Natural killer cell (primary cell): ENCODE data around the gene TBRG1. TPM values are rescaled to one million over a fixed set of nuclear protein-coding genes. Genes with fewer than 3 reads are reported as not detected.

ENCODE experiments used
- ATAC-seq, 3 donors: fragments of 150-1000 bp in 2 of 3; fragments of 200-7000 bp in 1 of 3; cut with Tn5 transposase; 1 replicate in 1 of 3; 2 replicates in 2 of 3; pipeline ENCODE4 v1.10.0; 2021; ENCODE audit warnings: mild to moderate bottlenecking in 2 of 3, moderate library complexity in 2 of 3
- DNase-seq, 2 donors: peaks; one replicate each; pipeline versions ENCODE4 v3.0.0 to v3.0.0-alpha.2; 2013 to 2021; ENCODE audit warnings: mixed read lengths in 1 of 2
- H3K27ac ChIP-seq: one replicate; pipeline ENCODE4 v1.5.1; 2013; ENCODE audit warnings: mild to moderate bottlenecking, low read length
- H3K27me3 ChIP-seq: one replicate; pipeline ENCODE4 v1.6.1; 2013; ENCODE audit warnings: low read length; ENCODE audit not compliant: control insufficient read depth, insufficient read depth
- H3K36me3 ChIP-seq: one replicate; pipeline ENCODE4 v1.6.1; 2013; ENCODE audit warnings: low read length; ENCODE audit not compliant: control insufficient read depth, insufficient read depth
- H3K4me1 ChIP-seq: one replicate; pipeline ENCODE4 v1.6.1; 2013; ENCODE audit warnings: low read length; ENCODE audit not compliant: control insufficient read depth, insufficient read depth
- H3K4me3 ChIP-seq: one replicate; pipeline ENCODE4 v1.5.1; 2013; ENCODE audit warnings: low read length
- H3K9me3 ChIP-seq: one replicate; pipeline ENCODE4 v1.6.1; 2013; ENCODE audit warnings: low read length; ENCODE audit not compliant: control insufficient read depth, insufficient read depth
- H3K27ac Mint-ChIP-seq, 2 donors: one replicate each; pipeline ENCODE4 v1.8.0; 2022; ENCODE audit warnings: mild to moderate bottlenecking in 2 of 2, mixed read lengths in 2 of 2, moderate library complexity in 1 of 2
- H3K27me3 Mint-ChIP-seq, 2 donors: one replicate each; pipeline ENCODE4 v1.8.0; 2022; ENCODE audit warnings: low read depth in 2 of 2, mixed read lengths in 2 of 2
- H3K36me3 Mint-ChIP-seq: one replicate; pipeline ENCODE4 v1.8.0; 2022; ENCODE audit warnings: mixed read lengths
- H3K4me1 Mint-ChIP-seq, 2 donors: one replicate each; pipeline ENCODE4 v1.8.0; 2022; ENCODE audit warnings: mixed read lengths in 2 of 2
- H3K4me3 Mint-ChIP-seq: one replicate; pipeline ENCODE4 v1.8.0; 2022; ENCODE audit warnings: mild to moderate bottlenecking, moderate library complexity, mixed read lengths
- H3K9me3 Mint-ChIP-seq, 2 donors: one replicate each; pipeline ENCODE4 v1.8.0; 2022; ENCODE audit warnings: mixed read lengths in 2 of 2
- WGBS: methylation state at CpG from one replicate; pipeline ENCODE4 v1.1.7; 2013; ENCODE audit warnings: missing lambda C conversion rate; ENCODE audit not compliant: insufficient coverage; 5-methylcytosine and 5-hydroxymethylcytosine counted together
- intact Hi-C: fragments of 100-400 bp; cut with micrococcal nuclease; formaldehyde crosslinking; loops from one replicate; pipeline ENCODE4 v1.14.2; 2022
- total RNA-seq, 4 donors: library from RNA; stranded (reverse); fragments of 120-200 nt in 1 of 4; gene quantifications; one replicate each; pipeline versions ENCODE4 v1.2.3 to v1.2.4, GENCODE V29; 2013 to 2022
- TF ChIP-seq, protein P1 (sequence below): fragments of 200-600 bp; IDR thresholded peaks from one replicate; pipeline ENCODE4 v1.8.0; 2022; ENCODE audit warnings: antibody characterized with exemption

TBRG1 gene
- total RNA-seq, 3 donors from 2014 or later (not counting 1 experiment from before 2014, with no cell fraction given): 62.9 to 68.6 (median 68.3) TPM

DNA sequence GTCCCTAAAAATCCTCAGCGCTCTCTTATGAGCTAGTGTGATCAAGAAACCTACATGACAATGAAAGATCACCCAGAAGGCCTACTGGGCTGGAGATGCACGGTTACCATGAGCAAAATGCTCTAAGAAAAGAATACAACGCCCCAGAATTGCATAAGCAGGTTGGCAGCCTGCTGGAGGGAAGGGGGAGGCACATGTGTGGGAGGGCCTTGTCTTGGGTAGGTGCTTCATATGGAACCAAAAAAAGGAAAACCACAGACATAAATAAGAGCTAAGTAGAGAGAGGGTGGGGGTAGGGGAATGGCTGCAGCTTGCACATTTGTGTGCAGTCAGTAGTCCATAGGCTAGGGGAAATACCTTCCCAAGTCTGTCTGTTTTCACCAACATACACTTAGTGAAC is 48.1 kb downstream of the TBRG1 start:
- H3K27ac Mint-ChIP-seq: no peak overlapping the region
- H3K4me3 Mint-ChIP-seq: no peak overlapping the region
- no peaks in the 10 kb centered on the region for H3K36me3 ChIP-seq
- H3K4me1 Mint-ChIP-seq: peaks cover 16 to 23% of the 10 kb centered on the region in 2 donors
- H3K4me3 ChIP-seq: no peak overlapping the region
- ATAC-seq: no peak
- H3K27me3 ChIP-seq: no peaks in the 10 kb centered on the region
- TF ChIP-seq, protein P1, sequence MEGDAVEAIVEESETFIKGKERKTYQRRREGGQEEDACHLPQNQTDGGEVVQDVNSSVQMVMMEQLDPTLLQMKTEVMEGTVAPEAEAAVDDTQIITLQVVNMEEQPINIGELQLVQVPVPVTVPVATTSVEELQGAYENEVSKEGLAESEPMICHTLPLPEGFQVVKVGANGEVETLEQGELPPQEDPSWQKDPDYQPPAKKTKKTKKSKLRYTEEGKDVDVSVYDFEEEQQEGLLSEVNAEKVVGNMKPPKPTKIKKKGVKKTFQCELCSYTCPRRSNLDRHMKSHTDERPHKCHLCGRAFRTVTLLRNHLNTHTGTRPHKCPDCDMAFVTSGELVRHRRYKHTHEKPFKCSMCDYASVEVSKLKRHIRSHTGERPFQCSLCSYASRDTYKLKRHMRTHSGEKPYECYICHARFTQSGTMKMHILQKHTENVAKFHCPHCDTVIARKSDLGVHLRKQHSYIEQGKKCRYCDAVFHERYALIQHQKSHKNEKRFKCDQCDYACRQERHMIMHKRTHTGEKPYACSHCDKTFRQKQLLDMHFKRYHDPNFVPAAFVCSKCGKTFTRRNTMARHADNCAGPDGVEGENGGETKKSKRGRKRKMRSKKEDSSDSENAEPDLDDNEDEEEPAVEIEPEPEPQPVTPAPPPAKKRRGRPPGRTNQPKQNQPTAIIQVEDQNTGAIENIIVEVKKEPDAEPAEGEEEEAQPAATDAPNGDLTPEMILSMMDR: no peak
- H3K27ac ChIP-seq: no peak overlapping the region
- peaks cover 22% of the 10 kb centered on the region for H3K4me1 ChIP-seq
- 15% methylated on average over 3 of the region's 3 CpGs for WGBS
- DNase-seq: peak in 1 of 2 donors; percentile 78
- H3K9me3 ChIP-seq: no peaks in the 10 kb centered on the region
- no peaks in the 10 kb centered on the region for H3K9me3 Mint-ChIP-seq
- H3K36me3 Mint-ChIP-seq: no peaks in the 10 kb centered on the region
- no peaks in the 10 kb centered on the region for H3K27me3 Mint-ChIP-seq
- intact Hi-C loops: no loop called here

DNA sequence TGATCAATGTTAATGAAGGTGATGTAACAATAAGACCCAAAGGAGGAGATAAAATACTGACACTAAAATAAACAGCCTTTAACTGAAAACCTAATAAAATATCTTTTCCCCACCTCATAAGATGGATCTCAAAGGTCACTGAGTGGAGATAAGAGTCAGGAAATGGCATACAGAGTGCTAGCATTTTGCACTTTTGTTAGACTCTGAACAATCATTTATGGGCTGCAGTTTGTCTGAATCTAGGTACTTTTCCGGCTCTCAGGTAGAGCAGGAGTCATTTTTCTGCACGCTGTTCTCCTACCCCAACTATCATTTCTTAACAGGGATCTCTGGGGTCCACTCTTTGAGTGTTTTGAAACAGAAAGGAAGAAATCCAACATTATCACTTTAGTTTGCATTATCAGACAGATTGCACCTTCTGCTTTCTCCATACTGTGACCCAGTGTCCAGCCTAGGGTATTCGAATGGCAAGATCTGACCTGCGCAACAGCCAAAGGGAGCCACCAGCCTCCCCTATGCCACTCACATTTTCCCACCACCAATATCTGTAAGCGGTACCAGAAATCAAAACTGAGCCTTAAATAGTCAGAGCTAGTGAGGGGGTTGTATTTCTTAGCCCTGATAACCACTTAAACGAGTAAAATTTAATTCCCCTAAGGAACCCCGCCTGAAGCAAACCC is 50.0 kb downstream of the TBRG1 start:
- DNase-seq: peak in 1 of 2 donors; percentile 21
- Mint-ChIP-seq H3K4me3 (peak overlapping the region; percentile 91), H3K27me3 (peaks cover 0 to 4% of the 10 kb centered on the region in 2 donors), H3K27ac (peak overlapping the region; percentile 91 to 92), H3K36me3 (no peaks in the 10 kb centered on the region), H3K9me3 (no peaks in the 10 kb centered on the region), H3K4me1 (peaks cover 16 to 23% of the 10 kb centered on the region in 2 donors)
- H3K27me3 ChIP-seq: no peaks in the 10 kb centered on the region
- intact Hi-C loops: no loop called here
- WGBS: 62% methylated on average over 7 of the region's 7 CpGs
- H3K9me3 ChIP-seq: no peaks in the 10 kb centered on the region
- peaks cover 22% of the 10 kb centered on the region for H3K4me1 ChIP-seq
- ATAC-seq: no peak
- H3K4me3 ChIP-seq: no peak overlapping the region
- peak overlapping the region; percentile 66 for H3K27ac ChIP-seq
- H3K36me3 ChIP-seq: no peaks in the 10 kb centered on the region
- TF ChIP-seq, protein P1: no peak

DNA sequence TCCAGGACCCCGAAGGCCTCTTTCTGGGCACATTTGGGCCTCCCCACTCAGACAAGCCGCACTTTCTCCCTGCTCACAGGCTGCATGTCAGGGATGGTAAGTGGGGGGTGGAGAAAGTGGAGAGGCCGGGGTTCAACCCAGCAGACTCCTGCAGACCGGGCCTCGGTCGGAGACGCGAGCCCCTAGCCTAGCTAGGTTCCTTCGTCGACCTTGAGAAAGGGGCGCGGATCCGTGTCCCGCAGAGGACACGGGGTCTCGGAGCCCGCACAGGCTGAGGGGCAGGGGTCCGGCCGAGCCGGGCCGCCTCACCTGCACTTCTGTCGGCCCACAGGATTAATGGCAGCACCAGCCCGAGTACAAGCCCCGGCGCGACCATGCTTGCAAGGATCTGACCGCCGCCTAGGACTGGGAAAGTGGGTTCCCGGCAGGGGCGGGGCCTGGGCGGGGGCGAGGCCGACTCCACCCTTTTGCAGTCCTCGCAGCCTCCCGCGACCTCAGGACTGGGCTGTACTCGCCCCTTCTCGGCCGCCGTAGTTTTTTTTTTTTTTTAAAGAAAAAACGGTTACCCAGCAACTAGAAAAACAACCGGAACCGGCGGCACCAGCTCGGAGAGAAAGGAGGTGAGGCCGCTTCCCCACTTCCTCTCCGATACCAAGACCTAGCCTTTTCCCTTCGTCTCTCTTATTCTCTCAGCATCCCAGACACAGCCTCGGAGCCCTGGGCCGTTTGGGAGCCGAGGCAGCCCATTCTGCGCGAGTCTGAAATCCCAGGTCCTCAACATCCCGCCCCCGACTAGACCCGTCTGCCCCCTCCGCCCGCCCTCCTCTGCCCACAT is 50.9 kb downstream of the TBRG1 start, which contains the start of the genes SIAE and SPA17:
Gene SIAE (minus strand): TSS at position 407 of the 835 bp plus-strand sequence. CDS start 31 bp downstream, at position 376.
Gene SPA17 (plus strand): TSS at position 572 of the 835 bp plus-strand sequence. CDS start 1,361 bp downstream, outside the sequence.
- Histone ChIP-seq H3K9me3 (no peaks in the 10 kb centered on the region), H3K27ac (peak within 1 kb of the TSS; percentile 66), H3K4me1 (peaks cover 22% of the 10 kb centered on the region), H3K36me3 (no peaks in the 10 kb centered on the region), H3K27me3 (no peaks in the 10 kb centered on the region), H3K4me3 (peak within 1 kb of the TSS; percentile 84)
- H3K9me3 Mint-ChIP-seq: no peaks in the 10 kb centered on the region
- H3K27ac Mint-ChIP-seq: peak within 1 kb of the TSS; percentile 91 to 92
- TF ChIP-seq, protein P1: no peak
- peak; percentile 71 to 93 for DNase-seq
- H3K4me3 Mint-ChIP-seq: peak within 1 kb of the TSS; percentile 91
- WGBS: under 1% methylated on average over 58 of the region's 58 CpGs
- H3K4me1 Mint-ChIP-seq: peaks cover 16 to 23% of the 10 kb centered on the region in 2 donors
- no peaks in the 10 kb centered on the region for H3K36me3 Mint-ChIP-seq
- intact Hi-C loops: no loop called here
- peak; percentile 85 to 88 (median 85) for ATAC-seq
- H3K27me3 Mint-ChIP-seq: peaks cover 0 to 4% of the 10 kb centered on the region in 2 donors
